Breast epithelium (tissue), 3 donors: ENCODE measurements around the gene NAV1.

Experiments
- POLR2A ChIP-seq: fragments of 450-650 bp; IDR thresholded peaks from one replicate; pipeline ENCODE4 v1.6.1; 2016; ENCODE audit warnings: antibody characterized with exemption, mild to moderate bottlenecking, moderate library complexity
- POLR2AphosphoS5 ChIP-seq, 3 donors: sonication (generic); formaldehyde crosslinking; IDR thresholded peaks; one replicate each; pipeline ENCODE4 v1.6.1; 2017; ENCODE audit warnings: antibody characterized with exemption in 3 of 3
- TF ChIP-seq, protein P1 (sequence below), 3 donors: fragments of 450-650 bp; IDR thresholded peaks; one replicate each; pipeline ENCODE4 v1.5.1; 2016 to 2017; ENCODE audit warnings: antibody characterized with exemption in 3 of 3, mild to moderate bottlenecking in 3 of 3, moderate library complexity in 3 of 3

DNA sequence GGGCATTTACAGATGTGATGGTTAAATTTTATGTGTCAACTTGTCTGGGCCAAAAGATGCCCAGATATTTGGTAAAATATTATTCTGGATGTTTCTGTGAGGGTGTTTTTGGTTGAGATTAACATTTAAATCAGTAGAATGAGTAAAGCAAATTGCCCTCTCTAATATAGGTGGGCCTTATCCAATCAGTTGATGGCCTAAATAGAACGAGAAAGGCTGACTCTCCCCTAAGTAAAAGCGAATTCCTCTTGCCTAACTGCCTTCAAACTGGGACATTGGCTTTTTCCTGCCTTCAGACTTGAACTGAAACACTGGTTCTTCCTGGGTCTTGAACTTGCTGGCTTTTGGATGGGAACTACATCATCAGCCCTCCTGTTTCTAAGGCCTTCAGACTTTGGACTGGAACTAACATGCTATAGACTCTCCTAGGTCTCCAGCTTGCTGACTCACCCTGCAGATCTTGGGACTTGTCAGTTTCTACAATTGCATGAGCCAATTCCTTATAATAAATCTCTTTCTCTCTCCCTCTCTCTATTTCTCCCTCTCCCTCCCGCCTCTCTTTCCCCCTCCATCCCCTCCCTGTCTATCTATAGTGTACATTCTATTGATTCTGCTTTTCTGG, 10.2 kb upstream of the NAV1 start:
- TF ChIP-seq, protein P1, sequence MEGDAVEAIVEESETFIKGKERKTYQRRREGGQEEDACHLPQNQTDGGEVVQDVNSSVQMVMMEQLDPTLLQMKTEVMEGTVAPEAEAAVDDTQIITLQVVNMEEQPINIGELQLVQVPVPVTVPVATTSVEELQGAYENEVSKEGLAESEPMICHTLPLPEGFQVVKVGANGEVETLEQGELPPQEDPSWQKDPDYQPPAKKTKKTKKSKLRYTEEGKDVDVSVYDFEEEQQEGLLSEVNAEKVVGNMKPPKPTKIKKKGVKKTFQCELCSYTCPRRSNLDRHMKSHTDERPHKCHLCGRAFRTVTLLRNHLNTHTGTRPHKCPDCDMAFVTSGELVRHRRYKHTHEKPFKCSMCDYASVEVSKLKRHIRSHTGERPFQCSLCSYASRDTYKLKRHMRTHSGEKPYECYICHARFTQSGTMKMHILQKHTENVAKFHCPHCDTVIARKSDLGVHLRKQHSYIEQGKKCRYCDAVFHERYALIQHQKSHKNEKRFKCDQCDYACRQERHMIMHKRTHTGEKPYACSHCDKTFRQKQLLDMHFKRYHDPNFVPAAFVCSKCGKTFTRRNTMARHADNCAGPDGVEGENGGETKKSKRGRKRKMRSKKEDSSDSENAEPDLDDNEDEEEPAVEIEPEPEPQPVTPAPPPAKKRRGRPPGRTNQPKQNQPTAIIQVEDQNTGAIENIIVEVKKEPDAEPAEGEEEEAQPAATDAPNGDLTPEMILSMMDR (IDR thresholded peaks at IDR 0.05) = no peak
- no peak for TF ChIP-seq POLR2AphosphoS5 (IDR thresholded peaks at IDR 0.05)
- no peak for TF ChIP-seq POLR2A
